Measurements from ENCODE around the gene PPP2R5D.

PPP2R5D gene

DNA sequence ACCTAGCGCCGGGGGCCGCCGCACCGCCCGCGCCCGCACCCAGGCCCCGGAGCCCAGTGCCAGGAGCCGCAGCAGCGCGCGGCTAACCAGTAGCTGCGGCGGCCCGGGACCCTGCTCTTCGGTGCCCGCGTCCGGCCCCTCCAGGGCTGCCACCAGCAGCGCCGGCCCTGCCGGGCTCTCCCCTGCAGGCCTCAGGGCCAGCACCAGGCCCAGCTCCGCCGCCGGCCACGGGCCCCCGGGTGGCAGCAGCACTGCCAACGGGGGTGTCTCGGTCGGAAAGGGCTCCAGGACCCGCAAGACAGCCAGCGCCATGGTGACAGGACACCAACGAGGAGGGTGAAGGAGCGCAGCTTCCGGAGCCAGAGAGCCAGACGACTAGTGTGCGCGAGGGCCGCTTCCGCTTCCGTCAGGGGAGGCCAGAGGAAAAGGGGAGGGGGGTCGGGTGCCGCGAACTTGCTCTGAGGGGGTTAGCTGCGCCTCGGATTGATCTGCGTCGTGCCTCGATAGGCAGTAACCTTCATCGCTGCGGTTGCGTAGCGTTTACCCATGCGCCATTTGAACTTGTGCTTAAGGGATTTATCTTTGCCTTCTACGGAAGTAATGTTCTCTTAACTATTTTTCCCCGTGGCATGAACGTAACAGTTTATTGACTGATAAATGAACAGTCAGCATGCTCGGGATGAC is 5.4 kb upstream of the PPP2R5D start, which contains the start of gene PEX6:
TSS of gene PEX6 (minus strand) at position 343 of the 684 bp plus-strand sequence. CDS start at position 312, 31 bp downstream.
- Histone ChIP-seq H3K27ac (ENCODE audit: low read depth, low read length, poor library complexity, severe bottlenecking) (peak within 1 kb of the TSS; percentile 70), H3K79me2 (ENCODE audit: insufficient read depth, low read length) (peaks cover 4% of the 10 kb centered on the region; the same call in 1 of the 2 replicates), H3K4me3 (ENCODE audit: low read depth, low read length, poor library complexity, severe bottlenecking) (peak within 1 kb of the TSS; percentile 85), H3K4me1 (ENCODE audit: insufficient read depth, low read length, severe bottlenecking) (peaks cover 40% of the 10 kb centered on the region), H3F3A (ENCODE audit: insufficient read depth, low read length) (peaks cover 4% of the 10 kb centered on the region; the same call in 1 of the 2 replicates), H3K27me3 (ENCODE audit: insufficient read depth, low read length) (no peaks in the 10 kb centered on the region), H3K9me3 (ENCODE audit: low read length) (no peaks in the 10 kb centered on the region), H3K36me3 (ENCODE audit: insufficient read depth, low read length) (peaks cover 21% of the 10 kb centered on the region), H3K4me2 (ENCODE audit: low read length) (peak within 1 kb of the TSS; percentile 97), H3K9me2 (ENCODE audit: low read depth, low read length) (no peaks in the 10 kb centered on the region), H3K9ac (ENCODE audit: low read length) (peak within 1 kb of the TSS; percentile 87), H4K20me1 (ENCODE audit: insufficient read depth, low read length) (no peaks in the 10 kb centered on the region), H2AFZ (ENCODE audit: low read length) (0 out of 2 replicates have a peak within 1 kb of the TSS, but pooled peaks have one; percentile 22)
- TF ChIP-seq, protein P1, sequence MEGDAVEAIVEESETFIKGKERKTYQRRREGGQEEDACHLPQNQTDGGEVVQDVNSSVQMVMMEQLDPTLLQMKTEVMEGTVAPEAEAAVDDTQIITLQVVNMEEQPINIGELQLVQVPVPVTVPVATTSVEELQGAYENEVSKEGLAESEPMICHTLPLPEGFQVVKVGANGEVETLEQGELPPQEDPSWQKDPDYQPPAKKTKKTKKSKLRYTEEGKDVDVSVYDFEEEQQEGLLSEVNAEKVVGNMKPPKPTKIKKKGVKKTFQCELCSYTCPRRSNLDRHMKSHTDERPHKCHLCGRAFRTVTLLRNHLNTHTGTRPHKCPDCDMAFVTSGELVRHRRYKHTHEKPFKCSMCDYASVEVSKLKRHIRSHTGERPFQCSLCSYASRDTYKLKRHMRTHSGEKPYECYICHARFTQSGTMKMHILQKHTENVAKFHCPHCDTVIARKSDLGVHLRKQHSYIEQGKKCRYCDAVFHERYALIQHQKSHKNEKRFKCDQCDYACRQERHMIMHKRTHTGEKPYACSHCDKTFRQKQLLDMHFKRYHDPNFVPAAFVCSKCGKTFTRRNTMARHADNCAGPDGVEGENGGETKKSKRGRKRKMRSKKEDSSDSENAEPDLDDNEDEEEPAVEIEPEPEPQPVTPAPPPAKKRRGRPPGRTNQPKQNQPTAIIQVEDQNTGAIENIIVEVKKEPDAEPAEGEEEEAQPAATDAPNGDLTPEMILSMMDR (IDR thresholded peaks at IDR 0.05; ENCODE audit: low read length), result no peak
- TF ChIP-seq EZH2 (IDR thresholded peaks at IDR 0.05; ENCODE audit: borderline replicate concordance, low read length), result no peak

DNA sequence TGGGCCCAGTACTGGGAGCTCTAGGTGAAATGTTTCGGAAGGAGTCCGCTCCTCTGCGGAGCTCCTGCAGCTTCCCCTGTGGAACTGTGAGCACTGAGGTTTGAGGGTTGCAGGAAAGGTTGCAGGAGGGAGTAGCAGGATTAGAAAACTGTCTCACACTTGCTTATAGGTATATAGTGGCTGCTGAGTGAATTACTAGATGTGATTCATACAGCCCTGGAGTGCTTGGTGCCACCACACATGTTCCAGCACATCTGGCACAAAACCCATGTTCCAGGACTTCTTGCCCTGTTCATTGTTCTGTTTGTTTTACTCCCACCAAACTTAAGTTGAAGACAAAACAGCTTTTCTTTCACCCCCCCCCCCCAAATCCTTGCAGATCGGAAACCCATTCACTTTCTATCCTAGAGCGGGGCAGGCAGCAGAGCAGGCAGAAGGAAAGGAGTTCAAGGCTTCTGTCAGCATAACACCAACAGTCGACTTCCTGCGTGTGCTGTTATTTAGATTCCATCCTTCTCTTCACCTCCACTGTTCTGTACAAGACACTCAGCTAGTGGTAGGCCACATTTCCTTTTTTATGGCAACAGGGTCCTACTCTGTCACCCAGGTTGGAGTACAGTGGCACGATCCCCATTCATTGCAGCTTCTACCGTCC is 4.7 kb upstream of the PPP2R5D start:
- TF ChIP-seq, protein P1 (IDR thresholded peaks at IDR 0.05; ENCODE audit: low read length), result no peak
- no peak for TF ChIP-seq EZH2 (IDR thresholded peaks at IDR 0.05; ENCODE audit: borderline replicate concordance, low read length)
- Histone ChIP-seq H3K27ac (ENCODE audit: low read depth, low read length, poor library complexity, severe bottlenecking) (peak overlapping the region; percentile 70), H2AFZ (ENCODE audit: low read length) (0 out of 2 replicates have a peak overlapping the region, but pooled peaks have one; percentile 22)

DNA sequence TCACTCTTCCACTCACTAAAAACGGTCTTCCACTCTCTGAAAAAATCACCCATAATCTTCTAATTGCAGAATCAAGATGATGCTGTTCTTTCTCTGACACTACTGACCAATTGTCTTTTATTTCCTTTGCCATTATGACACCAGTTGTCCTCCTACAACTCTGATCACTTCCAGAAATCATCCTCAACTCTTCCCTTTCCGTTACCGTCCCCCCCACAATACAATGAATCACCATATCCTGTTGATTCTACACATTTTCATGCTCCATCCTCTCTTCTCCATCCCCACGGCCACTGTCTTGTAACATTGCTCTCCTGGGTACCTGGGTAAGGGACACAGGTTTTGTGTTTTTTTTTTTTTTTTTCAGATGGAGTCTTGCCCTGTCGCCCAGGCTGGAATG is 2.5 kb upstream of the PPP2R5D start:
- peaks cover 10% of the 10 kb centered on the region for H3K79me2 ChIP-seq (ENCODE audit: insufficient read depth, low read length)
- no peak overlapping the region for H2AFZ ChIP-seq (ENCODE audit: low read length)
- H3F3A ChIP-seq (ENCODE audit: insufficient read depth, low read length), result peaks cover 4% of the 10 kb centered on the region; the same call in 1 of the 2 replicates
- no peaks in the 10 kb centered on the region for H3K9me2 ChIP-seq (ENCODE audit: low read depth, low read length)
- H3K36me3 ChIP-seq (ENCODE audit: insufficient read depth, low read length), result 0 out of 2 replicates have a peak, but pooled peaks cover 4% of the 10 kb centered on the region
- no peak overlapping the region for H3K4me3 ChIP-seq (ENCODE audit: low read depth, low read length, poor library complexity, severe bottlenecking)
- no peak for TF ChIP-seq EZH2 (IDR thresholded peaks at IDR 0.05; ENCODE audit: borderline replicate concordance, low read length)
- TF ChIP-seq, protein P1 (IDR thresholded peaks at IDR 0.05; ENCODE audit: low read length), result no peak
- no peaks in the 10 kb centered on the region for H3K9me3 ChIP-seq (ENCODE audit: low read length)
- no peaks in the 10 kb centered on the region for H4K20me1 ChIP-seq (ENCODE audit: insufficient read depth, low read length)
- H3K4me1 ChIP-seq (ENCODE audit: insufficient read depth, low read length, severe bottlenecking), result peaks cover 49% of the 10 kb centered on the region
- H3K27me3 ChIP-seq (ENCODE audit: insufficient read depth, low read length), result no peaks in the 10 kb centered on the region
- H3K4me2 ChIP-seq (ENCODE audit: low read length), result no peak overlapping the region
- no peak overlapping the region for H3K27ac ChIP-seq (ENCODE audit: low read depth, low read length, poor library complexity, severe bottlenecking)
- no peak overlapping the region for H3K9ac ChIP-seq (ENCODE audit: low read length)

More for the DNA sequence above, 4.7 kb upstream of the PPP2R5D start:
- H3K4me2 ChIP-seq (ENCODE audit: low read length), result peak overlapping the region; percentile 97
- no peaks in the 10 kb centered on the region for H3K27me3 ChIP-seq (ENCODE audit: insufficient read depth, low read length)
- H3K9ac ChIP-seq (ENCODE audit: low read length), result peak overlapping the region; percentile 87
- H3K4me3 ChIP-seq (ENCODE audit: low read depth, low read length, poor library complexity, severe bottlenecking), result peak overlapping the region; percentile 85
- H3K36me3 ChIP-seq (ENCODE audit: insufficient read depth, low read length), result peaks cover 17% of the 10 kb centered on the region
- peaks cover 40% of the 10 kb centered on the region for H3K4me1 ChIP-seq (ENCODE audit: insufficient read depth, low read length, severe bottlenecking)
- H4K20me1 ChIP-seq (ENCODE audit: insufficient read depth, low read length), result no peaks in the 10 kb centered on the region
- H3K9me3 ChIP-seq (ENCODE audit: low read length), result no peaks in the 10 kb centered on the region
- H3K9me2 ChIP-seq (ENCODE audit: low read depth, low read length), result no peaks in the 10 kb centered on the region
- peaks cover 4% of the 10 kb centered on the region; the same call in 1 of the 2 replicates for H3K79me2 ChIP-seq (ENCODE audit: insufficient read depth, low read length)
- peaks cover 4% of the 10 kb centered on the region; the same call in 1 of the 2 replicates for H3F3A ChIP-seq (ENCODE audit: insufficient read depth, low read length)

Measured in OCI-LY1 (cell line).